ENCODE measurements around the gene FGF19.

Gene FGF19

GRCh38 chr11:69726481-69726880, 22.7 kb upstream of the FGF19 start:
- TF ChIP-seq, protein P1, sequence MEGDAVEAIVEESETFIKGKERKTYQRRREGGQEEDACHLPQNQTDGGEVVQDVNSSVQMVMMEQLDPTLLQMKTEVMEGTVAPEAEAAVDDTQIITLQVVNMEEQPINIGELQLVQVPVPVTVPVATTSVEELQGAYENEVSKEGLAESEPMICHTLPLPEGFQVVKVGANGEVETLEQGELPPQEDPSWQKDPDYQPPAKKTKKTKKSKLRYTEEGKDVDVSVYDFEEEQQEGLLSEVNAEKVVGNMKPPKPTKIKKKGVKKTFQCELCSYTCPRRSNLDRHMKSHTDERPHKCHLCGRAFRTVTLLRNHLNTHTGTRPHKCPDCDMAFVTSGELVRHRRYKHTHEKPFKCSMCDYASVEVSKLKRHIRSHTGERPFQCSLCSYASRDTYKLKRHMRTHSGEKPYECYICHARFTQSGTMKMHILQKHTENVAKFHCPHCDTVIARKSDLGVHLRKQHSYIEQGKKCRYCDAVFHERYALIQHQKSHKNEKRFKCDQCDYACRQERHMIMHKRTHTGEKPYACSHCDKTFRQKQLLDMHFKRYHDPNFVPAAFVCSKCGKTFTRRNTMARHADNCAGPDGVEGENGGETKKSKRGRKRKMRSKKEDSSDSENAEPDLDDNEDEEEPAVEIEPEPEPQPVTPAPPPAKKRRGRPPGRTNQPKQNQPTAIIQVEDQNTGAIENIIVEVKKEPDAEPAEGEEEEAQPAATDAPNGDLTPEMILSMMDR (IDR thresholded peaks at IDR 0.05; ENCODE audit: low read depth, low read length, missing control alignments), result no peak
- in situ Hi-C loops (cut with HindIII; ENCODE audit: low pct_ligation_motif_present, low sequenced_read_pairs), result no loop called here
- H3K36me3 ChIP-seq (replicated peaks), result no peaks in the 10 kb centered on the region
- no peak overlapping the region for H3K27ac ChIP-seq
- no peak for DNase-seq
- no peak overlapping the region for H3K4me3 ChIP-seq (ENCODE audit: low read depth, low read length)
- no peaks in the 10 kb centered on the region for H3K27me3 ChIP-seq (replicated peaks)

DNA sequence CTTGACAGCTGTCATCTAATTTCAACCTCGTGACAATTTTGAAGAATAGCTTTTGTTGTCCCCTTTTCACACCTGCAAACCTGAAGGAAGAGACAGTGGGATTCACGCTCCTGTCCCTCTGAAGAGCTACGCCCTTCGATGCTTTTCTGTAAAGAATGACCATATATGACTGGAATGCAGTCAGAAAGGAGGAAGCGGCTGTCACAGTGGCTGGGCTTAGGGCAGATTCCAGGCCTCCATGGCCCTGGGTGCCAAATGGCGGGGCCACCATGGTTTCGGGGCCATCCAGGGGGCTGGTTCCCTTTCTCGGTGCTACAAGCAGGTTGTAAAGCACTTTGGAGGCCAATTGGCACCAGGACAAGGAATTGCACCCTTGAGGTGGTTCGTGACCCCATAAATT, 22.2 kb upstream of the FGF19 start:
- TF ChIP-seq, protein P1 (IDR thresholded peaks at IDR 0.05; ENCODE audit: low read depth, low read length, missing control alignments), result no peak
- no peaks in the 10 kb centered on the region for H3K27me3 ChIP-seq (replicated peaks)
- H3K36me3 ChIP-seq (replicated peaks), result no peaks in the 10 kb centered on the region
- H3K27ac ChIP-seq, result no peak overlapping the region
- DNase-seq, result no peak
- no peak overlapping the region for H3K4me3 ChIP-seq (ENCODE audit: low read depth, low read length)
- in situ Hi-C loops (cut with HindIII; ENCODE audit: low pct_ligation_motif_present, low sequenced_read_pairs), result no loop called here

DNA sequence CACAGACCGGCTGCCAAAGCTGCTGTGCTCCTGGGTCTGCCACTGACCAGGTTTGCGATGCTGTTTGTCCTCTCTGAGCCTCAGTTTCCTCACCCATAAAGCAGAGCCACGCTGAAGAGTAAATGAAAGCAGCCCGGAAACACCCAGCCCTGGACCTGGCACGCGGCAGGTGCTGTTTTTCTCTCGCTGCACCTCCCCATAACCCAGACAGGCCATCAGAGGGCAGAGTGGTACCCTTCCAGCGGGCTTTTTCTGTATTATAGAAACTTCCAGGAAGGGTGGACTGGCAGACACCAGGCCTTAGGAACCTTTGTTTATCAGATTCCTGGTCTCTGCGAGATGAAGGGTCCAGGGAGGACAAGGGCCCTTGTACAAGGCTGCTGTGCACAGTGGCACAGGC, 17.9 kb upstream of the FGF19 start:
- Histone ChIP-seq H3K36me3 (replicated peaks) (no peaks in the 10 kb centered on the region), H3K27ac (no peak overlapping the region), H3K27me3 (replicated peaks) (peaks cover 12% of the 10 kb centered on the region), H3K4me3 (ENCODE audit: low read depth, low read length) (no peak overlapping the region)
- in situ Hi-C loops (cut with HindIII; ENCODE audit: low pct_ligation_motif_present, low sequenced_read_pairs), result no loop called here
- no peak for DNase-seq
- TF ChIP-seq, protein P1 (IDR thresholded peaks at IDR 0.05; ENCODE audit: low read depth, low read length, missing control alignments), result peak; percentile 46

GRCh38 chr11:69721106-69721505, 17.3 kb upstream of the FGF19 start:
- in situ Hi-C loops (cut with HindIII; ENCODE audit: low pct_ligation_motif_present, low sequenced_read_pairs), result no loop called here
- Histone ChIP-seq H3K27me3 (replicated peaks) (peaks cover 13% of the 10 kb centered on the region), H3K27ac (no peak overlapping the region), H3K36me3 (replicated peaks) (no peaks in the 10 kb centered on the region), H3K4me3 (ENCODE audit: low read depth, low read length) (no peak overlapping the region)
- TF ChIP-seq, protein P1 (IDR thresholded peaks at IDR 0.05; ENCODE audit: low read depth, low read length, missing control alignments), result no peak
- no peak for DNase-seq

GRCh38 chr11:69718912-69719311, 15.1 kb upstream of the FGF19 start:
- in situ Hi-C loops (cut with HindIII; ENCODE audit: low pct_ligation_motif_present, low sequenced_read_pairs), result no loop called here
- peaks cover 13% of the 10 kb centered on the region for H3K27me3 ChIP-seq (replicated peaks)
- TF ChIP-seq, protein P1 (IDR thresholded peaks at IDR 0.05; ENCODE audit: low read depth, low read length, missing control alignments), result no peak
- no peak for DNase-seq
- no peaks in the 10 kb centered on the region for H3K36me3 ChIP-seq (replicated peaks)
- H3K27ac ChIP-seq, result no peak overlapping the region
- H3K4me3 ChIP-seq (ENCODE audit: low read depth, low read length), result no peak overlapping the region

GRCh38 chr11:69718147-69718546, 14.3 kb upstream of the FGF19 start:
- H3K36me3 ChIP-seq (replicated peaks), result no peaks in the 10 kb centered on the region
- H3K4me3 ChIP-seq (ENCODE audit: low read depth, low read length), result no peak overlapping the region
- DNase-seq, result peak; percentile 23
- TF ChIP-seq, protein P1 (IDR thresholded peaks at IDR 0.05; ENCODE audit: low read depth, low read length, missing control alignments), result peak; percentile 85
- no peak overlapping the region for H3K27ac ChIP-seq
- in situ Hi-C loops (cut with HindIII; ENCODE audit: low pct_ligation_motif_present, low sequenced_read_pairs), result no loop called here
- H3K27me3 ChIP-seq (replicated peaks), result peaks cover 13% of the 10 kb centered on the region

Measured in brain microvascular endothelial cell (primary cell).